KBM-7 (cell line): ENCODE measurements around the gene CALHM5.
A peak's percentile ranks its signal among the peaks of the same experiment; 100 is the strongest.
"Not testable (repeated sequence)": the region's sequence is repeated elsewhere in the genome, so short reads cannot be mapped to it uniquely, and the experiment has no call there.

Source experiments
- DNase-seq: peaks from one replicate; pipeline ENCODE4 v3.0.0-alpha.2; 2015
- in situ Hi-C: fragments of 300-500 bp; cut with MboI; formaldehyde crosslinking; loops from 2 replicates; pipeline ENCODE4 v1.14.3; 2020; ENCODE audit warnings: low sequenced_read_pairs, low pct_unique_long_range_greater_than_20kb, mixed read lengths

CALHM5 gene, protein sequence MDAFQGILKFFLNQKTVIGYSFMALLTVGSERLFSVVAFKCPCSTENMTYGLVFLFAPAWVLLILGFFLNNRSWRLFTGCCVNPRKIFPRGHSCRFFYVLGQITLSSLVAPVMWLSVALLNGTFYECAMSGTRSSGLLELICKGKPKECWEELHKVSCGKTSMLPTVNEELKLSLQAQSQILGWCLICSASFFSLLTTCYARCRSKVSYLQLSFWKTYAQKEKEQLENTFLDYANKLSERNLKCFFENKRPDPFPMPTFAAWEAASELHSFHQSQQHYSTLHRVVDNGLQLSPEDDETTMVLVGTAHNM

GRCh38 chr6:116511424-116512110, at the start of gene CALHM5:
TSS of gene CALHM5 (plus strand) at chr6:116511639. CDS start at chr6:116511697, 58 bp downstream.
- DNase-seq: no peak
- in situ Hi-C loops: no loop called here

DNA sequence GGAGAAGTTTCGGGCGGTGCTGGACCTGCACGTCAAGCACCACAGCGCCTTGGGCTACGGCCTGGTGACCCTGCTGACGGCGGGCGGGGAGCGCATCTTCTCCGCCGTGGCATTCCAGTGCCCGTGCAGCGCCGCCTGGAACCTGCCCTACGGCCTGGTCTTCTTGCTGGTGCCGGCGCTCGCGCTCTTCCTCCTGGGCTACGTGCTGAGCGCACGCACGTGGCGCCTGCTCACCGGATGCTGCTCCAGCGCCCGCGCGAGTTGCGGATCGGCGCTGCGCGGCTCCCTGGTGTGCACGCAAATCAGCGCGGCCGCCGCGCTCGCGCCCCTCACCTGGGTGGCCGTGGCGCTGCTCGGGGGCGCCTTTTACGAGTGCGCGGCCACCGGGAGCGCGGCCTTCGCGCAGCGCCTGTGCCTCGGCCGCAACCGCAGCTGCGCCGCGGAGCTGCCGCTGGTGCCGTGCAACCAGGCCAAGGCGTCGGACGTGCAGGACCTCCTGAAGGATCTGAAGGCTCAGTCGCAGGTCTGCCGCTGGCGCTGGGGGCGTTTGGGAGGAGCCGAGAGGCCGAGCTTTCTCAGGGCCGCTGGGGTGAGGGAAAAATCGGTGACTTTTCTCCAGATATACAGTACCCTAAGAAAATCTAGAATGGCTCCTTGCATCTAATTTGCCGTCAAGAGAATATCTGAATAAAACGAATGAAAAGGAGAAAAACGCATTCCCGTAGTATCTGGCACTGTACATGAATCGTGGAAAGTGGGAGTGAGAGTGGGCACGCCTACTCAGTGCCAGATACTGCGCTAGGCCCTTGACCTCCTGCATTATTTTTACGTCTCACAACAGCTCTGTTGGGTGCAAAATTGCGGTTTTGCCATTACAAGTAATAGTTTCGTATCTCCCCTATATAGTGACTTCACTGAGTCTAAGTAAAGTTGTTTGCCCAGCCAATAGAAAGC, 49.2 kb upstream of the CALHM5 start:
- DNase-seq: peak; percentile 48

DNA sequence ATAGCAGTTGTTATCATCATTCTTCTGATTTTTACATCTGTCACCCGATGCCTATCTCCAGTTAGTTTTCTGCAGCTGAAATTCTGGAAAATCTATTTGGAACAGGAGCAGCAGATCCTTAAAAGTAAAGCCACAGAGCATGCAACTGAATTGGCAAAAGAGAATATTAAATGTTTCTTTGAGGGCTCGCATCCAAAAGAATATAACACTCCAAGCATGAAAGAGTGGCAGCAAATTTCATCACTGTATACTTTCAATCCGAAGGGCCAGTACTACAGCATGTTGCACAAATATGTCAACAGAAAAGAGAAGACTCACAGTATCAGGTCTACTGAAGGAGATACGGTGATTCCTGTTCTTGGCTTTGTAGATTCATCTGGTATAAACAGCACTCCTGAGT, 48.1 kb upstream of the CALHM5 start:
- DNase-seq: no peak
- in situ Hi-C loops: no loop called here

More for the DNA sequence above, 49.2 kb upstream of the CALHM5 start:
- in situ Hi-C loops: no loop called here

- DNase-seq: peak; percentile 90
- in situ Hi-C loops: no loop called here
Observed at GRCh38 chr6:116465246-116465645, 46.2 kb upstream of the CALHM5 start.

DNA sequence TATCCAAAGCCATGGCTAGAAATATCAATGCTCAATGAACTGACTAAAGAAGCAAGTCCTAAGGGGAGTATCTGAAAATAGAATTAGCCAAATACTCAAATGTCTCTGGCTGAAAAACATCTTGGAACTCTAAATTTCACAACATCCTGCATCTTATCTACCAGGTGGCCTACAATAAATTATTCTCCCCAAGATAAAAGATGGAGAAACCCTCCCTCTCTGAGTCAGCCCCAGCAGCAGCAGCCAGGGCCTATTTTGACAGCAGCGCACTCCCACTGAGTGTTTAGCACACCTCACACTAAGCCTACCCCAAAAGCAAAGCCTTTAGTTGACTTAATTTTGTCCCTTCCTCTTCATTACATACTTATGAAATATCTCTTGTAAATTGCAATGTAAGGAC, 44.3 kb upstream of the CALHM5 start:
- no peak for DNase-seq
- in situ Hi-C loops: no loop called here

- in situ Hi-C loops: no loop called here
- no peak for DNase-seq
Observed at GRCh38 chr6:116467514-116467913, 43.9 kb upstream of the CALHM5 start.

DNA sequence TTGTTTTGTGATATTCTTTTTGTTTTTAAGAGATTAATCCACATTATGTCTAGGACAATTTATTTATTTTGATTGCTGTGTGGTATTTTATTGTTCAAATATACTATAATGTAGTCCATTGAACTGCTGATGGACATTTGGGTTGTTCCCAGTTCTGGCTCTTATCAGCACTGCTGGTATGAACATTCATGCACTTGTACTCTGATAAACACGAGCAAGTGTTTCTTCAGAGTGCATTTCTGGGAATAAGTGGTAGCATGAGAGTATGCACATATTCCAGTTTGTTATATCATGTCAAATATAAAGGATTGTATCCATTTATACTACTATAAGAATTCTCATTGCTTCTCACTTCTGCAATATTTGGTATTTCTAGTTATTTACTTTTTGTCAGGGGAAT, 43.1 kb upstream of the CALHM5 start:
- in situ Hi-C loops: no loop called here
- no peak for DNase-seq

- DNase-seq: no peak
- in situ Hi-C loops: no loop called here
Observed at GRCh38 chr6:116471531-116471930, 39.9 kb upstream of the CALHM5 start.

GRCh38 chr6:116472706-116473105, 38.7 kb upstream of the CALHM5 start:
- in situ Hi-C loops: no loop called here
- DNase-seq: no peak

GRCh38 chr6:116475141-116475540, 36.3 kb upstream of the CALHM5 start:
- peak; percentile 58 for DNase-seq
- in situ Hi-C loops: no loop called here

DNA sequence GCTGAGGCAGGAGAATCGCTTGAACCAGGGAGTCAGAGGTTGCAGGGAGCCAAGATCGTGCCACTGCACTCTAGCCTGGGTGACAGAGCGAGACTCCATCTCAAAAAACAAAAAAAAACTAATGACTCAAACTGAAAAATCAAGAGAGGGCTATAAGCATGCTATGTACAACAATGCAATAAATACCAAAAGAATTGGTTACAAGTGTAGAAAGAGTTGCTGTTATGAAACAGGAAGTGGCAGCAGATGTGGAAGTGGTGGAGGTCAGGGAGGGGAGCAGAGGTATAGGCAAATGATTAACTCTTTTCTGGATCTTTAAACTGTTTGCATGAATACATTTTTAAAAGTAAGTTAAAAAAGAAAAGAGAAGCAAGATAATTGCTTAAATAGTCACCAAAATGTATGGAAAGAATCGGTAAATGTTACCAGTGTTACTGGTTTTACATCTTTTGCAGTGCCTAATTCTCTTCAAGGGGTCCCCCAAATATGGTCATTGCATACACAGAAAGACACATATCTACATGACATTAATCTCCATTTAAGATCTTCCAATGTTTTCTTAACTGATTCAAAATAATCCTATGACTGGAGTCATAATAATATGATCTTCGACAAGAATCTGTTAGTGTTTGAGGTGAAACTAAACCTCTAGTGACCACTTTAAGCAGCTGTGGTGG, 35.3 kb upstream of the CALHM5 start:
- in situ Hi-C loops: no loop called here
- peak; percentile 76 for DNase-seq

- in situ Hi-C loops: no loop called here
- DNase-seq: no peak
Observed at GRCh38 chr6:116482780-116483179, 28.7 kb upstream of the CALHM5 start.

- in situ Hi-C loops: no loop called here
- DNase-seq: no peak
Observed at GRCh38 chr6:116483616-116484015, 27.8 kb upstream of the CALHM5 start.

- in situ Hi-C loops: no loop called here
- no peak for DNase-seq
Observed at GRCh38 chr6:116485559-116486184, 25.8 kb upstream of the CALHM5 start.

GRCh38 chr6:116491610-116492330, 19.7 kb upstream of the CALHM5 start:
- no peak for DNase-seq
- in situ Hi-C loops: no loop called here

DNA sequence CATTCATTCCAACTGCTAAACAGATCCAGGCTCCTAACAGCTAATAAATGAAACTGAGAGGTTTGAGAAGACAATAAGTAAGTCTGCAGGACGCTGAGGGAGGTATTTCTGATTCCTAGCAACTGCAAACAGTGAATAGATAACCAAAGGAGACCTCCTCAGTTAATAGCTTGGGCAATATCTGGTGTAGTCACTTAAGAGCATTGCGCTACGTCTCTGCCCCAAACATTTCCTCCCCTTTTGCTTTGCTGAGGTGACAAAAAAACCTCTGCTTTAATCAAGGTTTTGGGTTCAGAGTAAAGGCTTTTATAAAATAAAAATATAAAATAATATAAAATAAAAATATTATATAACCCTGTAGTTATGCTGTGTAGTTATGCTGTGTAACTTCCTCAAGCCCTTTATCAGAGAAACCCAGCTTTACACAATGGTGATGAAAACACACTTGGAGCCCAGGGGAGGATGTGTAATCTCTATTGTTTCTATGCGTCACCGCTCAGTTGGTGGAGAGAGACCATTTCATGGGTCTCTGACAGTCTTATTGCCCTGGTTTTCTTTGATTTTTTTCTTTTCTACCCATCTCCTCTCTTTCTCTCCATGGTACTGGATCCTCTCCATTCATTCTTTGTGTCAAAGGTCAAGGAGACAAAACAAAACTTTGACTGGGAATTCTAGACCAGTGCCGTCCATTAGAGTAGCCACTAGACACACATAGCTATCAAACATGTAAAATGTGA, 18.9 kb upstream of the CALHM5 start:
- no peak for DNase-seq
- in situ Hi-C loops: no loop called here

- DNase-seq, in situ Hi-C loops: not testable (repeated sequence)
Observed at GRCh38 chr6:116495161-116495560, 16.3 kb upstream of the CALHM5 start.
